Retinal pigment epithelial cell (primary cell): ENCODE data around the gene SNRNP25.

ENCODE experiments used
- DNase-seq: peaks from one replicate; pipeline ENCODE4 v3.0.0-alpha.2; 2010; ENCODE audit warnings: low read depth
- H3K4me3 ChIP-seq: 2 replicates; pipeline ENCODE4 v1.5.1; 2011; ENCODE audit warnings: mild to moderate bottlenecking, low read length, control low read depth, moderate library complexity
- TF ChIP-seq, protein P1 (sequence below): conservative IDR thresholded peaks from 2 replicates; pipeline ENCODE4 v1.5.1; 2011; ENCODE audit warnings: low read depth, low read length, control low read depth, inconsistent platforms

SNRNP25 gene

DNA sequence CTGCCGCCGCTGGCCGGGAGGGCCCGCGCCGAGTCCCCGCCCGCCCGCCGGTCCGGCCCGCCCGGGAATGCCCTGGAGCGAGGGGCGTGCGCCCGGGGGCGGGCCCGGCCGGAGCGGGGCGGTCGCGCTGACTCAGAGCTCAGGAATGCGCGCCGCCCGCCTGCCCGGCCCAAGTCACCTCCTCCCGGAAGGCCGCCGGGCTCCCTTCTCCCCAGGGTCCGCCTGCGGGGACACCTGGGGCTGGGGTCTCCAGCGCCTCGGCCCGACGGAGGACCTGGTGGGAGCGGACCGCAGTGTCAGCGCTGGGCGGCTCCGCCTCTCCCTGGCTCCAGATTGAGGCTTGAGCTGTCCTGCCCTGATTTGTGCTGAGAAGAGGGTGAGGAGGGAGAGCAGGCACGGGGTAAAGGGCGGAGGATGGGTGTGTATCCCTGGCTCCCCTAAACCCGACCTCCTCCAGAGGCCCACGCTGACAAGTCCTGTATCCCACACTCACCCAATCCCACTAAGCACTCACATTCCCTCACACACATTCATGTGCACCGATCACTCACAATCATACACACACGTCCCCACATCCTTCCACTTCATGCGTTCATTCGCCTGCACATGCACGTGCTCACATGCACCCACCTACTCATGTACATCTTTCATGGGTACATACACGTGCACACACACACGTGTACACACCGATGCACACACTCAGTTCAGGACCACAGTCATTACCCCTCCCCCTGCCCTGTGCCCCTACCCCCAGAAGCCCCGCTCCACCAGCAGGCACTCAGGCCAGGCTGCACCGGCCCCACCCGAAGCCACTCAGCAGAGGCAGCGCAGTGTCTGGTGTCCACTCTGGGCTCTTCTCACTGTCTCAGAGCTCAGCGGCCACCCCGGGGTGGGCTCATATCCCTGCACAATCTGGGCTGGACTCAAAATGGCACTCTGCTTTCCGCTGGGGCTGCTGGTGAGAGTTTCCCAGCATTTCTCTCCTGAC lies 19.2 kb downstream of the SNRNP25 start, which contains the start of gene RHBDF1:
Gene RHBDF1 (minus strand): TSS at position 71 of the 988 bp plus-strand sequence. CDS start 7,616 bp downstream, outside the sequence.
- H3K4me3 ChIP-seq = peak within 1 kb of the TSS; percentile 65
- TF ChIP-seq, protein P1, sequence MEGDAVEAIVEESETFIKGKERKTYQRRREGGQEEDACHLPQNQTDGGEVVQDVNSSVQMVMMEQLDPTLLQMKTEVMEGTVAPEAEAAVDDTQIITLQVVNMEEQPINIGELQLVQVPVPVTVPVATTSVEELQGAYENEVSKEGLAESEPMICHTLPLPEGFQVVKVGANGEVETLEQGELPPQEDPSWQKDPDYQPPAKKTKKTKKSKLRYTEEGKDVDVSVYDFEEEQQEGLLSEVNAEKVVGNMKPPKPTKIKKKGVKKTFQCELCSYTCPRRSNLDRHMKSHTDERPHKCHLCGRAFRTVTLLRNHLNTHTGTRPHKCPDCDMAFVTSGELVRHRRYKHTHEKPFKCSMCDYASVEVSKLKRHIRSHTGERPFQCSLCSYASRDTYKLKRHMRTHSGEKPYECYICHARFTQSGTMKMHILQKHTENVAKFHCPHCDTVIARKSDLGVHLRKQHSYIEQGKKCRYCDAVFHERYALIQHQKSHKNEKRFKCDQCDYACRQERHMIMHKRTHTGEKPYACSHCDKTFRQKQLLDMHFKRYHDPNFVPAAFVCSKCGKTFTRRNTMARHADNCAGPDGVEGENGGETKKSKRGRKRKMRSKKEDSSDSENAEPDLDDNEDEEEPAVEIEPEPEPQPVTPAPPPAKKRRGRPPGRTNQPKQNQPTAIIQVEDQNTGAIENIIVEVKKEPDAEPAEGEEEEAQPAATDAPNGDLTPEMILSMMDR = no peak

DNA sequence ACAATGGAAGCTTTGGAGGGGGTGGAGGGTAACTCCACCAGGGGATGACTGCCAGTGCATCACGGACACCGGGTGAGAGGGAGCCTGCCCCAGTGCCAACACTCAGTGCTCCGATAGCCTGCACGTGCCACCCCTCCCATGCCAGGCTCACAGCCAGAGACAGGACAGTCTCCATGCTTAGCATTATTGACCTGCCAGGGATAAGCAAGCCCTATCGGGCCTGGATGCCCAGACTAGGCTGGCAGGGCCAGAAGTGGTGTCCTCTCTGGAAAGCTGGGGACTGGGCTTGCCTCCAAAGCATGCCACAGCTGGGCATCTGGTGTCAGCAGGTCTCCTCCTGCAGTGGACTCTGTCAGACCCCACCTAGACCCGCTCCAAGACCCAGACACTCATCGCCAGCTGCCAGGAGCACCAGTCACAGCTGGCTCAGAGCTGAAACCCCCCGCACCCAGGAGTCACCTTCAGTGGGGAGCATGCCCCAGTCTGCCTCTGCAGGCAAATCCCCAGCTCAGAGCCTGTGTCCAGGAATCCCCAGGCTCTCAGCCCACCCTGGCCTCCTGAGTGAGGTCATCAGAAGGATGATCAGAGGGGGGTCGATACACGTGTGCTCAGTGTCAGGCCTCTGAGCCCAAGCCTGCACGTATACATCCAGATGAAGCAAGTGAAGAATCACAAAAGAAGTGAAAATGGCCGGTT lies 20.6 kb downstream of the SNRNP25 start:
- H3K4me3 ChIP-seq = no peak overlapping the region
- TF ChIP-seq, protein P1 = no peak

More for the DNA sequence above, 19.2 kb downstream of the SNRNP25 start, which contains the start of gene RHBDF1:
- DNase-seq = no peak

DNA sequence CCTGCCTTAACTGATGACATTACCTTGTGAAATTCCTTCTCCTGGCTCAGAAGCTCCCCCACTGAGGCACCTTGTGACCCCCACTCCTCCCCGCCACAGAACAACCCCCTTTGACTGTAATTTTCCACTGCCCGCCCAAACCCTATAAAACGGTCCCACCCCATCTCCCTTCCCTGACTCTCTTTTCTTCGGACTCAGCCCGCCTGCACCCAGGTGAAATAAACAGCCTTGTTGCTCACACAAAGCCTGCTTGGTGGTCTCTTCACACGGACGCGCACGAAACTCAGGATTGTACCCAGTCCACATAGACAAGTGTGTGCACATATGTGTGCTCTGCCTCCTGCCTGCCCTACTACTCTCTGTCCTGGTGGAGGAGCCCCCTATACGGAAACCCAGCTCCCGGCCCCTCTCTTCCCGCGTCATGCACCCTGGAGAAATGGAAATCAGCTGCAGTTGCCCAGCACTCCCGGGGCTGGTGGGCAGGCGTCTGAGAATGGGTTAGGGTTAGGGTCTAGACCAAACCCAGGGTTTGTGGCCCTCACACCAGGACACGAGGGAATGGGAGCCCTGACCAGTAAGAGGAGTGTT lies 21.2 kb downstream of the SNRNP25 start:
- no peak for DNase-seq

More for the DNA sequence above, 20.6 kb downstream of the SNRNP25 start:
- no peak for DNase-seq

DNA sequence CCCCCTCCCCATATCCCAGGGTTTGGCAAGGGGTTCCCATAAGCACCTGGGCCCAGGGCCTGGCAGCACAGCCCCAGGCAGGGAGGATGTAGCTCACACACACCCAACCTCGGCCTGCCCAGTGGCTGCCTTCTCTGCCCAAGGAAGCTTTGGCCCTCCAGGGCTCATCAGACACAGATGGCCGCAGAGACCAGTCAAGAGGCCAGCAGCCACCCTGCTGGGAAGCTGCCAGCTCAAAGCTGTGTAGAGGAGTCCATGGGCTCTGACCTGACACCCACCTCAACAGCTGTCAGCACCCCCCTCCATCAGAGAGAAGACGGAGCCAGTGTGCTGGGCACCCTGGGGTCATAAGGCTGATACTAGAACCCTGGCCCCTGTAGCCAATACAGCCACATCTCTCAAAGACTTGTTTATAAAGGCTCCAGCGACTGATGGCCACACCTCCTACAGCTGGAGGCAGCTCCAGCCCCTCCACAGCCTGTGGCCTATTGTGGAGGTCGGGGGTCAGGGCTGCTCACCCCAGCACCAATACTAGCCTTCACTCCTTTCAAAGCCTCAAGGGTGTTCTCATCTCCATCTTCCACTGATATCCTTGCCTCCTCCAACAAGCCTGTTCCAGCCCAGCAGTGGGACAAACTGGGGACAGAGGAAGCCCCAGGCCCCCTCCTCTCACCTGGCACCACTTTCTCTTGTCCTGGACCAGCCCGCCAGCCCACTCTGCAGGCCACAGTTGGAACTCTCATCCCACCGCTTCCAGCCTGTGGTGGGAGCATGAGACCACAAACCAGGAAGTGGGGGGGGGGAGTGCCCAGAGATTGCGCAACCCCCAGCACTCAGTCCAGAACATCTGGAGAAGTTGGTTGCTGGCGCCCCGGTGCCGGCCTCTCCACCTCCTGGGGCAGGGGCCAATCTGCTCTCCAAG lies 22.2 kb downstream of the SNRNP25 start:
- H3K4me3 ChIP-seq = no peak overlapping the region
- TF ChIP-seq, protein P1 = peak; percentile 28
- DNase-seq = no peak

More for the DNA sequence above, 21.2 kb downstream of the SNRNP25 start:
- TF ChIP-seq, protein P1 = no peak
- no peak overlapping the region for H3K4me3 ChIP-seq

DNA sequence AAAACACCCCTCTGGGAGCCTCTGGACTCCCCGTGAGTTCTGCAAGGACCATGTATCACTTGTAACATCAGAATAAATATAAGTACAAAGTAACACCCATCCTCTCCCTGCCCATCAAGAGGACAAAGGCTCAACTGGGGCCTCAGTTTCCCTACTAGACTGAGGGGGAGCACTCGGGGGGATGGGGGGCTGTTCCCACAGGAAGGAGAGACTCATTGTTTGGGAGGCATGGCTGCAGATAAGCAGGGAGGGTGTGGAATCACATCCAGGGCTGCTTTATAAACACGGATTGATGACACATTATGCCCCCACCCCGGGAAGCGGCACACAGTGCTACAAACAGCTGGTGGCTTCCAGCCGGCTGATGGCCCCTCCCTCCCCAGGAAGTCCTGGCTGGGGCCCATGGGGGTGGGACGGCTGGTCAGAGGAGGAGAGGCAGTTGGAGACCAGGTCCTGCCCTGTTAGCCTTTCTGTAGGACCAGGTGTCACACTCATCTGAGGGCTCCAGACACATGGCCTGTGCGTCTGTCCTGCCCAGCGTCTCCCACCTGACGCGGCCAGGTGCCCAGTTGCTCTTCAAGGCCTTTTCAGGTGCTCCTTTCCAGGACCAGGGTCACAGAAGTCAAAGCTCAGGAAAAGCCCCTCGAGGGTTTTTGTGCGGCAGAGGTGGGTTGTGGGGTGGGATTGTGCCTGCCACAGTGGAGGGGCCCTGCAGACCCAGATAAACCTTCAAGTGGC lies 23.1 kb downstream of the SNRNP25 start:
- no peak overlapping the region for H3K4me3 ChIP-seq
- TF ChIP-seq, protein P1 = no peak
- DNase-seq = no peak
